Kidney capillary endothelial cell (primary cell): Measurements from ENCODE around the gene BSDC1.

Experiments used
- DNase-seq: peaks from one replicate; pipeline ENCODE4 v3.0.0-alpha.2; 2018; ENCODE audit warnings: low spot score

The BSDC1 gene

GRCh38 chr1:32336591-32336932 lies 57.7 kb downstream of the BSDC1 start:
- no peak for DNase-seq

- DNase-seq, result no peak
Observed at GRCh38 chr1:32335790-32336590, 58.3 kb downstream of the BSDC1 start, which contains the start of gene MARCKSL1. Gene MARCKSL1 (minus strand): TSS chr1:32336233. CDS start chr1:32336033, 200 bp downstream.

GRCh38 chr1:32335535-32335789 lies 58.8 kb downstream of the BSDC1 start:
- no peak for DNase-seq

- DNase-seq, result no peak
Observed at GRCh38 chr1:32334864-32335534, 59.2 kb downstream of the BSDC1 start.

GRCh38 chr1:32334274-32334861 lies 59.9 kb downstream of the BSDC1 start:
- no peak for DNase-seq

- DNase-seq, result no peak
Observed at GRCh38 chr1:32333251-32333963, 60.8 kb downstream of the BSDC1 start.

- DNase-seq, result no peak
Observed at GRCh38 chr1:32332290-32333079, 61.8 kb downstream of the BSDC1 start.

GRCh38 chr1:32331549-32331948 lies 62.7 kb downstream of the BSDC1 start:
- DNase-seq, result no peak

GRCh38 chr1:32330558-32331151 lies 63.6 kb downstream of the BSDC1 start:
- no peak for DNase-seq

- no peak for DNase-seq
Observed at GRCh38 chr1:32329931-32330466, 64.2 kb downstream of the BSDC1 start.

GRCh38 chr1:32327204-32327603 lies 67.0 kb downstream of the BSDC1 start:
- DNase-seq, result no peak

GRCh38 chr1:32321712-32322291 lies 72.4 kb downstream of the BSDC1 start:
- DNase-seq, result no peak

GRCh38 chr1:32318127-32318869 lies 75.9 kb downstream of the BSDC1 start:
- no peak for DNase-seq

GRCh38 chr1:32316903-32317277 lies 77.4 kb downstream of the BSDC1 start:
- no peak for DNase-seq
